T-helper 1 cell (primary cell): ENCODE results near the gene TMEM154.

Source experiments
- DNase-seq, 5 donors: peaks; one replicate each; pipeline ENCODE4 v3.0.0-alpha.2; 2012 to 2020

TMEM154 gene

DNA sequence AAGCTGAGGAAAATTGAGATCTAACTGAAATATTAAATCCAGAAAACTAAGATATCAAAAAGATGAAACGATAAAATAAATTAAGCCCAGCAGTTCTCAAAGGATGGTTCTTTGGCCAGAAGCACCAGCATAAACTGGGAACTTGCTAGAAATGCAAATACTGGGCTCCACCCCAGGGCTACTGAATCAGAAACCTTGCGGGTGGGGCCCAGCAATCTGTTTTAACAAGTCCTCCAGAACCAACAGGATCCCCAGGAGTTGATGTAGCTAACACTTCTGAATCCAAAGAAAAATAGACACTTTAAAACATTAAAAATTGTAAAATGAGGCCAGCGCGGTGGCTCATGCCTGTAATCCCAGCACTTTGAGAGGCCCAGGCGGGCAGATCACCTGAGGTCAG is 14.1 kb upstream of the TMEM154 start:
- DNase-seq: no peak

DNA sequence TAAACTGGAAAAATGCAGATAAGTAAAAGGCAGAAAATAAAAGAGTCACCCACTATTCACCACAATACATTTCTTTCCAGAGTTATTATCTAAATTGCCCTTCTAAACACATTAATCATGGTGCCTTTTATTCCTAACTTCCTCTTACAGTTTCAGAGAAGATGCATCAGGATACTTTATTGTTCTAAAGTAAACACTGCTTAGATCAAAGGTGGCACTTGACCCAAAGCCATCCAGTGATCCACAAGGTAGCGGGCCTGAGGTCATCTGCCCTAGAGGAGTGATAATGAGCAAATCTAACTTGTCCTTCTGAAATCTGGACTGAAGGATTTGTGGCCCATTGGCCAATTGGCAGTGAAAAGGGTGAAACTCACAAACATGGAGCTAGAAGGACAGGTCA is 12.0 kb upstream of the TMEM154 start:
- no peak for DNase-seq

DNA sequence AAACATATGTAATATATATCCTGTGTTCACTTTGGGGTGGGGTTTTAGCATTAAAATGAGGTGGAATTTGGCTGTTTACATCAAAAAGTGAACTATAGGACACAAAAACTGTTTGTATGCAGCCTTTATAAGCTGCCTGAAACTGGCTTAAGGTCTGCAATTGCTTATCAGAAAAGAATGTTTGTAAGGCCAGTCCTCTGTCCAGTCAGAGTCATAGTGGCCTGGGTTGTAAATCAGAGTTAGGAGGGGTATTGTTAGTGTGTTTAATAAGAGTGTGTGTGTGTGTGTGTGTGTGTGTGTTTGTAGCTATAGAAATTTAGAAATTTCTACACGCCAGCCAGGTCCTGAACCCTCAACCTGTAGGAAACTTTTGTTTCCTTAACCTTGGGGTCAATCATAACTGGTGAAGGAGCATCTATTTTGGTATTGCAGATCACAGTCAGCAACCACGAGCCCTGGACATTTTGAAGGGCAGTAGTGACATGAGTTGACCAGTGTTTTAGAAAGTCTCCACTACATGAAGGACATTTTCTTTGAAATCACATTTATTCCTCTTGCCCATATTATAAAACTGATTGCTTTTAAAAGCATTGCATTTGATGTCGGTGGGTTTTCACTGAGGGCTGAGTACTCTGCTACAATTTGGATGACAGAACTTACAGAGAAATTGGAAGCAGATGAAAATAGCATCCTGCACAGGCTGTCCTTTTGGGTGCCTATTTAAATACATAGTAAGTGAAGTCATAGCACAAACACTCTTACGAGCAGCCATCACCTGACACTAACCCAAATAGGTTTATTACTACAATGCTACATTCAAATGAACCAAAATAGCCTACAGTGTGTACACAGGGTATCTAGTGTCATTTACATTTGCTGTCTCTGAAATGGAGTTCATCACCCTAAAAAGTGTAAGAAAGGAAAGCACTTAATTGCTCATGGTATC is 11.2 kb upstream of the TMEM154 start:
- no peak for DNase-seq

DNA sequence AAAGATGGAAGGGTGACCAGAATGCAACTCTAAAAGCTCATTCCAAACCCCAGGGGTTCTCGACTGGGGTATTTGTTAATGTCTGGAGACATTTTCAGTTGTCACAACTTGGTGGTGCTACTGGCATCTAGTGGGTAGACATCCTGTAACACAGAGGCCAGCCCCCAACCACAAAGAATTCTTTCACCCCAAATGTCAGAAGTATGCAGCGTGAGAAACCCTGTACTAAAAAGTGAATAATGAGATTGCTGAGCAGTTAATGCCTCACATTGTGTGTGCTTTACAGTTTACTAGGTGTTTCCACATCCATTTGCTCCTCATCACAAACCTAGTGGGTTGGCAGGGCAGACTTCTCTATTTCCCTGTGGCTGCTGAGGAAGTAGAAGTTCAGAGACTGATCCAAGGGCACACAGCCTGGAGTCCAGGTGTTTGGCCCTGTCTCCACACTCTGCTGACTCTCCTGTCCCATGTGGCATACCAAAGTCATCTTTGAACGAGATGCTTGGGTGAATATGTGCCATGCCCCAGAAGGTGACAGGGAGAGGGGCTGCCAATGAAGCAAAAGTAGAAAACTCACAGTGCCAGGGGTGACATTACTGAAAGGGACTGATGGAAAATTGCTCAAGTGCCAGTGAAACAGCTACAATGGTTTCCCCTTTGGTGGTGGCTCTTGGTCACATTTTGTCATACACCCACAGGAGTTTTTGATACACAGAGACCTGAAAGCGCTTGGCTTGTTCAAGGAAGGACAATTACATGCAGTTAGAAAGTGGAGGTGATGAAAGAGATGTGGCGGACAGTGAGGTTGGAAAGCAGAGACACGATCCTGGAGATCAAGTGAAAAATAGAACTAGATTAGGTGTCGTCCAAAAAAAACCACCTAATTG is 10.1 kb upstream of the TMEM154 start:
- DNase-seq: no peak

DNA sequence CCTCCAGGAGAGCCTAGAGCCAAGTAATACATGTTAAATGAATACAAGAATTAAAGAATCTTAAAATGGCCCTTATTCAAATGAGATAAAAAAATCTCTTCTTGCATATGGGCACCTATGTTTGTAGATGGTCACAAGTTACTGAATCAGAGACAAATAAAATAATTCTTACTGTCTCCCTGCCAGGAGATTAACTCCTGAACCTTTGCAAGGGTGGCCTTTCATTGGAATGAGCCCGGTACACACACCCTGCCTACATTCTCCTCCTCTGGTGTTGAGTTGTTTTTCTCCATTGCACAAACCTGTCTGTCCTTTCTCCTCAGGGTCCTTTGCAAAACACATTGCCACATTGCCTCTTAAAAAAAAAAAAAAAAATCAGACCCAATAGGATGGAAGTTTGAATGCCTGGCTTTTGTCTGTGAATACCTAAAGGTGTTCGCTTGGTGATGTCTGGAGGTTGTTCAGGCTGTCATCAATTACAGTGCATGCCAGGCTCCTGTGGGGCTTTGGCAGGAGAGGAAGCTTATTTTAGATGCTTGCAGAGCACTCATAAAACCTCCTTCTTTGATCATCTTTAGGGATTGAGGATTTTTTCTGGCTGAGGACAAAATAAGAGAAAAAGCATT is 8.3 kb upstream of the TMEM154 start:
- DNase-seq: no peak

DNA sequence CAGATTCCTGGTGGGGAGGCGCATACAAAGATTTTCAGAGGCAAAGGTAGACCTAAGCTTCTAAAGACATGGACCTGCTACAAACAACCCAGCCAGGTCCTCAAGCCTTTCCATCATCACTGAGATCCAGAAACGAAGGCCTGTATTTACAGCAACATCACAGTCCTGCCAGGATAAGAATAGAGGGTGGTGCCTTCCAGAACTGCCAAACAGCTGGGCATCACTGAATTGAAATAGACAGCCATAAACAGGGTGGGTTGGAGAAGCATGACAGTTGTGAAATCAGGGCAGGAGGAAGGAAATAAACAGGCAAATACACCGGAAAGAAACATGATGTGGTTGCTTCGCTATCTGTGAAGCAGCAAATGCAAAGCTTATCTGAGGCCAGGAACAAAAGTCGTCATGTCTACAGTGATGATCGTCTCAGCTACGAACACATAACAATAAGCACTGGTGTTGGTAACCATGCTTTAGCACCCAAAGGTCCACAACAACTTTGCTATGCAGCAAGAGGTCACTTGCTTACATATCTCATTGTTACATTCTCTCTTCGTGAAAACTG is 6.7 kb upstream of the TMEM154 start:
- DNase-seq: no peak

DNA sequence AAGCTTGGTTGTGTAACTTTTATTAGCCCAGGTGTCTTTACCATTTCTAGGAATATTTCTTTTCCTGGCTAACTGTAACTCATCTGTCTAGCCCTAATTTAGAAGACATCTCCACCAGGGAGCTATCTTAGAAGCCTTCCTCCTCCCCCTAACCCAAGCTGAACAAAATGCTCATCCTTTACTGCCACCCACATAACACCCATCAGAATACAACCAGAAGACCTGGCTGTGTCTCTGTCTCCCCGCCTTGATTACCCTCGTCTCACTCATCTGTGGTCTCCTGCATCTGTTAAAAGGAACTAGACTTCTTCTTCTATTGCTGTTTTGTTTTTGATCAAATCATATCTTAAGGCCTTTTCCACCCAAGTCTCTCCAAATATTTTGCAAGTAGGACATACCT is 4.8 kb upstream of the TMEM154 start:
- no peak for DNase-seq

DNA sequence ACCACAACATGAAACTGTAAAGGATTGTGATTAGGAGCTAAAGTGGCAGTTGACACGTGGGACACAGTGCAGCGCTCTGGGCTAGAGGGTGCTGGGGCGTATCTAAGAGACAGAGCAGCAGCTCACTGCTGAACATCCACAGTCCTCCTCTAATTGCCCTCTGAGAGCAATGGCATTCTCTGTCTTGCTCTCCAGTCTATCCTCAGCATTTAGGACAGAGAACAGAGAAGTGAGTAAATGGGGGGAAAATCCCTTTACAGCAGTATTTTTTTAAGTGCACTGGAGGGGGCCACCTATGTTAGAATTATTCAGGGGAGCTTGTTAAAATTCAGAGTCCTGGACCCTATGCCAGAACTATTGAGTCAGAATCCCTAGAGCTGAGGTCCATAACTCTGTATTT is 4.2 kb upstream of the TMEM154 start:
- no peak for DNase-seq

DNA sequence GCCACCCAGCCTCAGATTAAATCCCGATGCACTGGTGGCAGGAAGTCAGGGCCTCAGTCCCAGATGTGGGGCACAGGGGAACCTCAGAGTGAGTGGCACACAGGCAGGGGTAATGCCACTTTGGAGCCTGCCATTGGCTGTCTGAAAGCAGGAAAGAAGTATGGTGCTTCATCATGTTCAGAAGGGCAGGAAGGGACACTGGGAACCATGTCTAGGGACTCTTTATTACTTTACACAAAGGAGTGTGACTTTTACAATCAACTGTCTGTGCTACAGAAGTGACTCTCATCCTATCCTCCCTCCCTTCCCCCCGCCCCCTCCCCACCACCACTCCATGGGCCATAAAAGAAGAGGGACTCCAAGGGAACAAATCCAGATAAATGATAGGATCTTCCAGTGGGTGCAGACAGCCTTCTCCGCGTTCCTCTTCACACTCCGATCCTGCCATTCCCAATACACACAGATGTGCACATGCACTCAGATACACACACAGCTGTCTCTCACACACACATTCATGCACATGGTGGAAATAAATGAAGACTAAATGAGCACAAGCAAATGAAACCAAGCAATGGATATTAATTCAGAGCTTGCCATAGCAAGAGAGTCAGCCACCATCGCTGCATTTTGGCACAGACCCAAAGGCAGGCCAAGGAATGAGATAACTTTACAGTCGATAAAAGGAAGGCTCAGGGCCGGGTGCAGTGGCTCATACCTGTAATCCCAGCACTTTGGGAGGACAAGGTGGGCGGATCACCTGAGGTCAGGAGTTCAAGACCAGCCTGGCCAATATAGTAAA is 2.5 kb upstream of the TMEM154 start:
- no peak for DNase-seq

DNA sequence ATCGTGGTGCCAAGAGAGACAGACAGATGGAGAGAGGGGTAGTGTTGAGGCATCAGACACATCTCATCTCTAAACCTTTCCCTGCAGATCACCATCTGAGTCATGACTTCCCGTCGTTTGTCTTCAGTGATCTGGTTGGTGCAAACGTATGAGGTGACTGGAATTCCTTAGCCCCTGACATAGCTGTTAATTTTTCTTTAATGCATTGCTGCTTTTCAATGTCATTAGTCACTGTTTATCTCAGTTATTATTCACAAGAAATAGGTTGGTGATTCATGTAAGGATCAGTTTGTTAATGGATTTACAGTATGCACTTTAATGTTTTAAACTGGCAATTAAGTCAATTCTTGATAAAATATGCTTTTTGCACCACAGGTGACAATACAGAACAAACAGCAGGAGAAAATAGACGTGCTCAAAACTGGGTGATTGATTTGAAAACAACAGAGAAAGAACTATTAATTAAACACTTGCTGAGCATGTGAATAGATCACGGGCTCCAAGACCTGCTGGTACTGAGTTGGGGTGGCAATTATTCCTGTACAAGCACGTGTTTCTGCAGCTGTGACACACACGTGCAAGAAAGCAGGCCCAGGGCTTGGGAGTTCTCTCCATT is 1.3 kb upstream of the TMEM154 start:
- DNase-seq: peak in 1 of 5 donors; percentile 82

DNA sequence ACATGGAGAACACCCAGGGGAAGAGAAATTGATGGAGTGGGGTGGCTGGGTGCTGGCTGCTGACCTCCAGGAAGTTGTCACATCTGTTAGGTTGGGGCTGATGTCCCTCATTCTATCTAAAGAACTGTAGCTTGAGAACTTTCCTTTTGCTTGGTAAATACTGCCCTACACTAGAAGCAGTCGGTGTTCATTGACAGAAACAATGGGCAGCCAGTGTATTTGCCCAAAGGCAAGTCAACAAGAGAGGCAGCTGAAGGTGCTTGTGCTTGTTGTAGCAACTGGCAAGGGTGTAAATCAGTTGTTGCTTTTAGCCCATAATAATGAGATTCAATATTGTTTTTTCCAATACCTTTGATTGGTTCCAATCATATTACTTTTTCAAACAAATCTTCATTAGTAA is 956 bp downstream of the TMEM154 start:
- DNase-seq: no peak

DNA sequence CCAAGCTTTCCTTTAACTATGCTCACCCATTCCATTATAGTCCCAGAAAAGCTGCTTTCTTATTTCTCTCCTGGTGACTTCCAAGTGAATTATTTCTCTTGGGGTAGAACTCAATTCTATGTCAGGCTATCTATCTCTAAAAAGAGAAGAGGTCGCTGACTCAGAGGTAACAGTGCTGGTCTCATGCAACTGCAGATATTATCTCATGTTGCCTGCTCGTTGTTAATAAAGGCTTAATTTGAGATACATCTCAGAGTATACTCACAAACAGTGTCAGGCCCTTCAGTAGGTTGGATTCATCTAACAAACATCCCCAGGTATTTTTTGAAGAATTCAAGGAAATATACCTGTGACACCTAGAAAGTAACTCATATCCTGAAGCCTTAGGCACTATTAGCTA is 2.7 kb downstream of the TMEM154 start:
- no peak for DNase-seq

DNA sequence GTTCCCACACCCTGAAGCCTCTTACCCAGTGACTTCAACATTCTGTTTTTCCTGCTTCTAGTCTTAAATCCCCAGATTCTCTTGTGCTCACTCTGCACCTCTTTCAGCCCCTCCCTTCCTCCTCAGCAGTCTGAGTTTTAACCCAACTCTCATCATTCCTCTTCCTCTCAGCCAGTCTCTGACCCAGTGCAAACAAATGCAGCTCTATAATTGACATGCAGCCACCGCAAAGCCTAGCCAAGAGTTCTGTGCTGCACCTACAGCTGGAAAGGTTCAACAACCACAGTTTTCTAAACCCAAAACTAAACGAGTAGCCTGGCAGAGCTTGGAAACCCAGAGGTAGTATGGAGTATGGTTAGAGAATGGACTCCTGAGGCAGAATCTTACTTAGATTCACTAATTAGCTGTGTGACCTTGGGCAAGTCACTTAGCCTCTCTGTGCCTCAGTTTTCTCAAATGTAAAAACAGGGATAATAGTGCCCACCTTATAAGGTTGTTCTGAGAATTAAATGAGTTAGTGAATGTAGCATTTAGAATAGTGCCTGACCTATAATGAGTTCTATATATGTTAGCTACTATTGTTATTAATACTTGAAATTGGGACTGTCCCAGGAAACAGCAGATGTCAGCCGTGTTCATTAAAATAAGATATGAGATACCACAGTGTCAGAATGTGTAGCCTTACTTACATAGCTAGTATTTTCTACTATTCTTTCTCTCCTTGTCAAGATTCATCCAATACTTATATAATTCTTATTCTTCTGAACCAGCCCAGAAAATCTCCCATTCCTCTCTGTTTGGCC is 3.5 kb downstream of the TMEM154 start:
- DNase-seq: no peak

DNA sequence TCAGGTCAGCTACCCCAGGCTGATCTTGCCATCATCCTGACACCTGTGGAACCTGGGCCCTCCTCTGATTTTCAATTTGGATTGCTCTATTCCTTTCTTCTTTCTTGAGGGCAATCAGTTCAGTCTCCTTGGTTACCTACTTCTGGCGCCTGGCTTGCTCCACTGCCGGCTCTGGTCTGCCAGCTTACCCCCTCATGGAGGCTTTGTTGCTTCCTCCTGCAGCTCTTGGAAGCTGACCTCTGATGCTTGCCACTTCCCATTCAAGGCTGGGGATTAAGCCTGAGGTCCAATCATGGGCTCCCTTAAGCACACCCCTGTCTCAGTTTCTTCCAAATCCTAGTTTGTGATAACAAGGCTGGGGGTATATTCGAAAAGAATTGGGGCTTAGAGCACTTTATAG is 5.4 kb downstream of the TMEM154 start:
- no peak for DNase-seq

DNA sequence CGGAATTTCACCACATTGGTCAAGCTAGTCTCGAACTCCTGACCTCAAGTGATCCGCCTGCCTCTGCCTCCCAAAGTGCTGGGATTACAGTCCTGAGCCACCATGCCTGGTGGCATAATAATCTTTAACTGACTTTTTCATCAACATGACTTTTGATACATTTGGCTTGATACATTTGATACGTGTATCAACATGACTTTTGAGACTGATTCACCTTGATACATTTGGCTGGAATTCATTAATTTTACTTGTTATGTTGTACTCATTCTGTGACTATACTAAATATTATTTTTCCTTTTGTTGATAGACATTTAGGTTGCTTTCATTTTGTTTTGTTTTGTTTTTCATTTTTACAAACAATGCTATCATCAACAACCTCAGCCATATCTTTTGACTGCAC is 6.3 kb downstream of the TMEM154 start:
- DNase-seq: no peak

DNA sequence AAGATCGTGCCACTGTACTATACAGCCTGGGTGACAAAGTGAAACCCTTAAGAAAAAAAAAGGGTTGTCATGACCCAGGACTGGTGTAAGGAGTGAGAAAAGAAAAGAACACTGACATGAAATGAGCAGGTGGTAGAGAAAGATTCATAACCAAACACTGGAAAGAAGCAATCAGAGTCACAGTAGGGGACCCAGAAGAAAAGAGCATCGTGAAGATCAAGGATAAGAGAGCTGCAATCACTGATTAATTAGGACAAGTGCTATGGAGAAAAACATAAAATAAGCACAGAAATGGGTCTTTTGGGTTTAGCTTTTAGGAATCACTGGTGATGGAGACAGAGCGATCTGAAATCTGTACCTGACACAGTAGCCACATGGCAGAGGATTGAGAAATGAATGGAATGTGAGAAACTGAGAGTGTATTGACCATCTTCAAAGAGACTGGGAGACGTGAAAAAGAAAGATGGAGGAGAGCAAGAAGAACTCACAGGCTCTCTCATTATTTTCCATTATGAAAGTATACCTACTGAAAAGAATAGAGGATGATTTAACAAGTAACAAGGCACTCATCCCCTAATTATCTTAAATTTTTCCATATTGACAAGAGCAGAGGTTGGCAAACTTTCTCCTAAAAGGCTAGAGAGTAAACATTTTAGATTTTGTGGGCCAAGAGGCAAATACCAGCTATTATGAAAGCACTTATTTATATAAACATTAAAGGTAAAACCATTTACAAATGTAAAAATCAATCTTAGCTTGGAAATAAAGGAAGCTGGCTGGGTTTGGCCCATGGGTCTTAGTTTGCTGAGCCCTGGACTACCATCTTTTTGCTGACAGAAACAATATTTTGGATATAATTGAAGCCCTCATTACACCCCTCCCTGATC is 7.3 kb downstream of the TMEM154 start:
- no peak for DNase-seq

DNA sequence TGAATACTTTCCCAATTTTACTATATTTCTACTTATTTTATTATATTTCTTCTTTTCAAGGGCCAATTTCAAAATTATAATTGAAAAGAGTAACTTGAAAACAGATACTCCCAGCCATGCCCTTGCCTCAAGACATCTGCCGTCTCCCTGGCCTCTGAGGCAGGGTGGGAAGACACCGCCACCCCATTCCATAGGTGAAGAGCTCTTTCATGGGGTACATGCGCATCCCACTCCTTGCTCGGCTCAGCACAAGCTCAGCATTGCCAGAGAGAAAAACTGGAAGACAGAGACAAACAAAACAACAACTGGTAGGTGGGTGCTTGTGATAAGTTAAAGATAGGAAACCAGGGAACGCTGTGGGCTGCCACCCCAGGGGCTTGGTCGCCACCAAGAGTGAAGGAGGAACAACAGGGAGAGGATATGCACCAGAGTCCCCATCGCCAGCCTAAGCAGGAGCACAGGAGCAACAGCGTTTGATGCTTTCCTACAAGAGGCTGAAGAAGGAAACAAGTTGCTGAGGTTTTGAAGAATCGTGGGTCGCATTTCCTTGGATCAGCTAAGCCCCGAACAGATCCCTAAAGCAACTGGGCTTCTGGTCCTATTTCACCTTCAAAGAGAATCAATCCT is 11.3 kb downstream of the TMEM154 start:
- DNase-seq: no peak

DNA sequence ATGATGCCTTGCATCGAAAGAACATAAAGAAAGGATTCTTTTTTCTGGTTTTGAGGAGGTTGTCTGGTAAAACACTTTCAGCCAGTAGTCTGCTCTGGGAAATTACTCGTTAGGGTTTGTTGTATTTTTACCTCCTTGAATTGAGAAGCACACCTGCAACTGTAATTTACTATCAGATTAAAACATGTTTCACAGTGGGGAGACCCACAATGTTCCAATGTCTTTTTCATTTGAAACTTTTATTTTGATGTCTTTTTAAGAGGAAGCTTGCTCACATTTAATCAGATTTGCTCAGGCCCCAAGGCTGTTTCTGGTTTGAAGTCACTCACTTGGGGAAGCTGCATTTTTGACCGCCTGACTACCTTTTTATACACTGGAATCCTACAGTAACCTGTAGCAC is 12.0 kb downstream of the TMEM154 start:
- DNase-seq: no peak

DNA sequence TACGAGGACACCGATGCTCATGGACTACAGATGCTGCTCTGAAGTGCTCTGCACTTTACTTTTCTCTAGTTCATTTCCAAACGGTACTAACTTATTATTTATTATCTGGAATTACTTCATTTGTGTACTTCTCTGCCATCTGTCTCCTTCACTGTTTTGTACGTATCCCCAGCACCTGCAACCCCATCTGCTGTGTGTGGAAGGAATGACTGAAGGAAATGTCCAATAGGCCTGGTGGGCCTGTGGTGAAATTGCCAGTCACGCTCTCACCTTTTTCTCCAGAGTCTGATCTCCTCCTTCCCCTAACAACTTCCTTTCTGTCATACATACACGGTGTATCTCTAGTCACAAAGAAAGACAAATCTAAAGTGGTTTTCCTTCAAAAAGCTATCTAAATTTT is 12.9 kb downstream of the TMEM154 start:
- no peak for DNase-seq
